EL (cell line): ENCODE data around the gene SPDYE4.

Experiments
- DNase-seq: peaks from one replicate; pipeline ENCODE4 v3.0.0-alpha.2; 2016

The SPDYE4 gene

GRCh38 chr17:8782176-8782575 is 23.8 kb upstream of the SPDYE4 start:
- no peak for DNase-seq

GRCh38 chr17:8781776-8782175 is 23.4 kb upstream of the SPDYE4 start:
- no peak for DNase-seq

- no peak for DNase-seq
These were observed 18.5 kb upstream of the SPDYE4 start for GRCh38 chr17:8776881-8777280.

GRCh38 chr17:8776248-8776647 is 17.9 kb upstream of the SPDYE4 start:
- DNase-seq, result no peak

- no peak for DNase-seq
These were observed 8.4 kb upstream of the SPDYE4 start for GRCh38 chr17:8766731-8767130.

GRCh38 chr17:8762012-8762411 is 3.7 kb upstream of the SPDYE4 start:
- DNase-seq, result no peak

- no peak for DNase-seq
These were observed 1.2 kb downstream of the SPDYE4 start for GRCh38 chr17:8757189-8757588.

GRCh38 chr17:8755590-8756255 is 2.6 kb downstream of the SPDYE4 start:
- DNase-seq, result no peak

GRCh38 chr17:8754890-8755289 is 3.5 kb downstream of the SPDYE4 start:
- no peak for DNase-seq

- DNase-seq, result peak; percentile 28
These were observed 4.3 kb downstream of the SPDYE4 start for GRCh38 chr17:8753976-8754440.

- no peak for DNase-seq
These were observed 5.0 kb downstream of the SPDYE4 start for GRCh38 chr17:8753136-8753975.

- no peak for DNase-seq
These were observed 8.7 kb downstream of the SPDYE4 start for GRCh38 chr17:8749616-8750015.

GRCh38 chr17:8747742-8748141 is 10.6 kb downstream of the SPDYE4 start:
- DNase-seq, result no peak

GRCh38 chr17:8746501-8747236 is 11.7 kb downstream of the SPDYE4 start:
- peak; percentile 37 for DNase-seq

GRCh38 chr17:8745586-8746500 is 12.5 kb downstream of the SPDYE4 start:
- DNase-seq, result peak; percentile 45

- no peak for DNase-seq
These were observed 14.1 kb downstream of the SPDYE4 start for GRCh38 chr17:8744086-8744785.

GRCh38 chr17:8742819-8743218 is 15.5 kb downstream of the SPDYE4 start:
- DNase-seq, result no peak

- no peak for DNase-seq
These were observed 16.1 kb downstream of the SPDYE4 start for GRCh38 chr17:8742274-8742673.

- DNase-seq, result no peak
These were observed 16.6 kb downstream of the SPDYE4 start for GRCh38 chr17:8741771-8742170.

- no peak for DNase-seq
These were observed 17.0 kb downstream of the SPDYE4 start for GRCh38 chr17:8741366-8741765.

GRCh38 chr17:8740486-8740885 is 17.9 kb downstream of the SPDYE4 start:
- DNase-seq, result no peak

GRCh38 chr17:8739097-8739496 is 19.2 kb downstream of the SPDYE4 start:
- DNase-seq, result no peak
